Right lobe of liver (tissue), 6 donors: ENCODE data around the gene THSD7A. TPM values are rescaled to one million over a fixed set of nuclear protein-coding genes. Genes with fewer than 3 reads are reported as not detected.

Experiments used
- ATAC-seq, 4 donors: fragments of 200-7000 bp; cut with Tn5 transposase; one replicate each; pipeline ENCODE4 v1.9.1; 2020; ENCODE audit warnings: mild to moderate bottlenecking in 4 of 4, moderate library complexity in 4 of 4
- DNase-seq, 3 donors: peaks; one replicate each; pipeline ENCODE4 v3.0.0-alpha.2; 2020
- H3K27ac ChIP-seq, 3 donors: fragments of 200-600 bp; one replicate each; pipeline ENCODE4 v1.8.0; 2022
- H3K27me3 ChIP-seq, 2 donors: fragments of 200-600 bp; one replicate each; pipeline ENCODE4 v1.8.0; 2022
- H3K36me3 ChIP-seq, 4 donors: fragments of 200-600 bp; sonication (generic) in 1 of 4; one replicate each; pipeline versions ENCODE4 v1.5.1 to v1.8.0; 2017 to 2022; ENCODE audit warnings: control low read depth in 1 of 4
- H3K4me1 ChIP-seq, 4 donors: fragments of 200-600 bp; sonication (generic) in 1 of 4; one replicate each; pipeline versions ENCODE4 v1.5.1 to v1.8.0; 2017 to 2022; ENCODE audit warnings: control low read depth in 1 of 4
- H3K4me3 ChIP-seq, 3 donors: fragments of 200-600 bp; one replicate each; pipeline ENCODE4 v1.8.0; 2022
- H3K9me3 ChIP-seq, 4 donors: fragments of 200-600 bp; sonication (generic) in 1 of 4; one replicate each; pipeline versions ENCODE4 v1.5.1 to v1.8.0; 2017 to 2022; ENCODE audit warnings: control low read depth in 1 of 4
- POLR2A ChIP-seq: fragments of 450-650 bp; IDR thresholded peaks from one replicate; pipeline ENCODE4 v1.6.1; 2017; ENCODE audit warnings: antibody characterized with exemption, mild to moderate bottlenecking
- WGBS: methylation state at CpG from one replicate; pipeline ENCODE4 v1.1.6; 2018; ENCODE audit warnings: low coverage, low lambda C conversion rate; ENCODE audit not compliant: insufficient coverage; ENCODE audit errors: missing lambda C conversion rate; 5-methylcytosine and 5-hydroxymethylcytosine counted together
- intact Hi-C, 2 donors: fragments of 100-400 bp; cut with DNase I; formaldehyde crosslinking; loops; one replicate each; pipeline versions ENCODE4 v1.11.2 to v1.14.1; 2022
- total RNA-seq, 6 experiments: library from RNA; depleted of rRNA in 2 of 6; stranded (reverse); fragments of >200 nt in 2 of 6; fragmentation: NEBNext Ultra II Directional in 3 of 6; extraction: Animal tissue kit (Norgen Biotek cat#: 25700) in 3 of 6; gene quantifications; one replicate each; pipeline versions ENCODE4 v1.1.0 to v1.2.4, GENCODE V29; 2016 to 2023
- TF ChIP-seq, protein P1 (sequence below), 4 donors: fragments of 200-600 bp in 3 of 4; fragments of 450-650 bp in 1 of 4; IDR thresholded peaks; one replicate each; pipeline versions ENCODE4 v1.5.1 to v1.8.0; 2016 to 2022; ENCODE audit warnings: antibody characterized with exemption in 4 of 4, mild to moderate bottlenecking in 2 of 4
- donor health status: DM: no; HTN: yes; CAD: no.
- donor health status: DM: no; HTN: no; CAD: no.
- donor health status: DM: no; HTN: no; CAD: no.
- donor health status: DM: no; HTN: yes; CAD: no.
- donor health status: DM: no; HTN: yes; CAD: no.

Gene THSD7A
- total RNA-seq, 6 experiments from 2014 or later: 1.1 to 2.5 (median 1.4) TPM

- Histone ChIP-seq H3K9me3 (no peaks in the 10 kb centered on the region), H3K27ac (no peak overlapping the region), H3K4me3 (no peak overlapping the region), H3K27me3 (no peaks in the 10 kb centered on the region), H3K4me1 (no peaks in the 10 kb centered on the region), H3K36me3 (no peaks in the 10 kb centered on the region)
- intact Hi-C loops: no loop called here
- TF ChIP-seq, protein P1, sequence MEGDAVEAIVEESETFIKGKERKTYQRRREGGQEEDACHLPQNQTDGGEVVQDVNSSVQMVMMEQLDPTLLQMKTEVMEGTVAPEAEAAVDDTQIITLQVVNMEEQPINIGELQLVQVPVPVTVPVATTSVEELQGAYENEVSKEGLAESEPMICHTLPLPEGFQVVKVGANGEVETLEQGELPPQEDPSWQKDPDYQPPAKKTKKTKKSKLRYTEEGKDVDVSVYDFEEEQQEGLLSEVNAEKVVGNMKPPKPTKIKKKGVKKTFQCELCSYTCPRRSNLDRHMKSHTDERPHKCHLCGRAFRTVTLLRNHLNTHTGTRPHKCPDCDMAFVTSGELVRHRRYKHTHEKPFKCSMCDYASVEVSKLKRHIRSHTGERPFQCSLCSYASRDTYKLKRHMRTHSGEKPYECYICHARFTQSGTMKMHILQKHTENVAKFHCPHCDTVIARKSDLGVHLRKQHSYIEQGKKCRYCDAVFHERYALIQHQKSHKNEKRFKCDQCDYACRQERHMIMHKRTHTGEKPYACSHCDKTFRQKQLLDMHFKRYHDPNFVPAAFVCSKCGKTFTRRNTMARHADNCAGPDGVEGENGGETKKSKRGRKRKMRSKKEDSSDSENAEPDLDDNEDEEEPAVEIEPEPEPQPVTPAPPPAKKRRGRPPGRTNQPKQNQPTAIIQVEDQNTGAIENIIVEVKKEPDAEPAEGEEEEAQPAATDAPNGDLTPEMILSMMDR (IDR thresholded peaks at IDR 0.05): no peak
- TF ChIP-seq POLR2A: no peak
- no peak for DNase-seq
- ATAC-seq: no peak
- WGBS: 66% methylated on average over 5 of the region's 5 CpGs
Observed at GRCh38 chr7:11768263-11768662, 63.7 kb downstream of the THSD7A start.

DNA sequence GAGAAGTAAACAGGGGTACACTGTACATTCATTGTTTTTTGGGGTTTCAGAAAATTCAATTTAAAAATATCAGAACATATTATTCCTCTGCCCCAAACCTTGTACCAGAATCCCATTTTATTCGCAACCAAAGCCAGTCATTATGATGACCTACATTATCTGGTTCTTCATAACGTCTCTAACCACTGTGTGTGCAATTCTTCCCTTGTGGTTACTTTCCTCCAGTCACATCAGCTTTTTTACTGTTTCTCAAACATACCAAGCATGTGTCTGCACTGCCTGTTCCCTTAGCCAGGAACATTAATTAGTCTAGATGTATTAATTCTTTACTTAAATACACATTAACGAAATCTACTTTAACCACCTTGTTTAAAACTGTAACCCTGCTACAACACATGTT lies 64.8 kb downstream of the THSD7A start:
- H3K4me3 ChIP-seq: no peak overlapping the region

GRCh38 chr7:11760372-11760771 lies 71.6 kb downstream of the THSD7A start:
- DNase-seq (no peak), ATAC-seq (peak in 1 of 4 donors; percentile 18)
- Histone ChIP-seq H3K4me3 (no peak overlapping the region), H3K9me3 (no peaks in the 10 kb centered on the region), H3K27me3 (no peaks in the 10 kb centered on the region), H3K27ac (no peak overlapping the region), H3K4me1 (no peaks in the 10 kb centered on the region), H3K36me3 (no peaks in the 10 kb centered on the region)
- WGBS: 22% methylated on average over 3 of the region's 3 CpGs
- intact Hi-C loops: no loop called here
- TF ChIP-seq, protein P1 (IDR thresholded peaks at IDR 0.05): no peak
- TF ChIP-seq POLR2A: no peak

More for the DNA sequence above, 64.8 kb downstream of the THSD7A start:
- Histone ChIP-seq H3K4me1 (no peaks in the 10 kb centered on the region), H3K27me3 (no peaks in the 10 kb centered on the region), H3K36me3 (no peaks in the 10 kb centered on the region), H3K9me3 (no peaks in the 10 kb centered on the region), H3K27ac (no peak overlapping the region)
- DNase-seq (no peak), ATAC-seq (no peak)
- 68% methylated on average over 3 of the region's 3 CpGs for WGBS
- intact Hi-C loops: no loop called here
- TF ChIP-seq, protein P1 (IDR thresholded peaks at IDR 0.05): no peak
- no peak for TF ChIP-seq POLR2A

DNA sequence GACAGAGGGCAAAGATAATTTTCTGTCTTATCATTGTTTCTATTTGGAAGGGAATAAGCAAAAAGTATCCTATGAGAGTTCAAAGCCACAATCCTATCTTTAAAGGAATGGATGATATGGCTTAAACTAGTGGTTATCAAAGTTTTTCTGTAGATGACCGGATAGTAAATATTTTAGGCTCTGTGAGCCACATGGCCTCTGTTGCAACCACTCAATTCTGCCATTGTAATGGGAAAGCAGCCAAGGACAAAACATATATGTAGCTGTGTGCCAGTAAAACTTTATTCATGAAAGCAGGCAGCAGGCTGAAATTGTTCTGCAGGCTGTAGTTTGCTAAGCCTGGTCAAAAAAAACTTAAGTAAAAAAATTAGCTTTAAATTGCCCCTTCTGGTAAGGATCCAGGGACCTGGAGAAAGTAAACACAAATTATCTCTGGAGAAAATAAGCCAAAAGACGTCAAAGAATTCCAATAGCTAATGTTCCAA lies 73.3 kb downstream of the THSD7A start:
- intact Hi-C loops: no loop called here
- Histone ChIP-seq H3K4me3 (no peak overlapping the region), H3K27ac (no peak overlapping the region), H3K36me3 (no peaks in the 10 kb centered on the region), H3K27me3 (no peaks in the 10 kb centered on the region), H3K4me1 (no peaks in the 10 kb centered on the region), H3K9me3 (no peaks in the 10 kb centered on the region)
- ATAC-seq (no peak), DNase-seq (no peak)
- 28% methylated on average over 2 of the region's 2 CpGs for WGBS
- no peak for TF ChIP-seq POLR2A
- TF ChIP-seq, protein P1 (IDR thresholded peaks at IDR 0.05): no peak

GRCh38 chr7:11757153-11757552 lies 74.8 kb downstream of the THSD7A start:
- Histone ChIP-seq H3K9me3 (no peaks in the 10 kb centered on the region), H3K4me3 (no peak overlapping the region), H3K27me3 (no peaks in the 10 kb centered on the region), H3K27ac (no peak overlapping the region), H3K4me1 (no peaks in the 10 kb centered on the region), H3K36me3 (no peaks in the 10 kb centered on the region)
- TF ChIP-seq, protein P1 (IDR thresholded peaks at IDR 0.05): no peak
- TF ChIP-seq POLR2A: no peak
- 86% methylated on average over 1 of the region's 1 CpG for WGBS
- intact Hi-C loops: no loop called here
- no peak for ATAC-seq
- DNase-seq: no peak
